Uterus (tissue), 2 donors: ENCODE results near the gene MTPN.

Source experiments
- POLR2A ChIP-seq, 2 donors: fragments of 450-650 bp; IDR thresholded peaks; one replicate each; pipeline ENCODE4 v1.6.1; 2016; ENCODE audit warnings: antibody characterized with exemption in 2 of 2, mild to moderate bottlenecking in 1 of 2, moderate library complexity in 1 of 2
- TF ChIP-seq, protein P1 (sequence below), 4 experiments: fragments of 200-600 bp in 2 of 4; fragments of 450-650 bp in 2 of 4; sonication (generic) in 2 of 4; IDR thresholded peaks; one replicate each; pipeline ENCODE4 v1.5.1; 2016 to 2019; ENCODE audit warnings: antibody characterized with exemption in 4 of 4, mild to moderate bottlenecking in 2 of 4, moderate library complexity in 1 of 4

- TF ChIP-seq, protein P1, sequence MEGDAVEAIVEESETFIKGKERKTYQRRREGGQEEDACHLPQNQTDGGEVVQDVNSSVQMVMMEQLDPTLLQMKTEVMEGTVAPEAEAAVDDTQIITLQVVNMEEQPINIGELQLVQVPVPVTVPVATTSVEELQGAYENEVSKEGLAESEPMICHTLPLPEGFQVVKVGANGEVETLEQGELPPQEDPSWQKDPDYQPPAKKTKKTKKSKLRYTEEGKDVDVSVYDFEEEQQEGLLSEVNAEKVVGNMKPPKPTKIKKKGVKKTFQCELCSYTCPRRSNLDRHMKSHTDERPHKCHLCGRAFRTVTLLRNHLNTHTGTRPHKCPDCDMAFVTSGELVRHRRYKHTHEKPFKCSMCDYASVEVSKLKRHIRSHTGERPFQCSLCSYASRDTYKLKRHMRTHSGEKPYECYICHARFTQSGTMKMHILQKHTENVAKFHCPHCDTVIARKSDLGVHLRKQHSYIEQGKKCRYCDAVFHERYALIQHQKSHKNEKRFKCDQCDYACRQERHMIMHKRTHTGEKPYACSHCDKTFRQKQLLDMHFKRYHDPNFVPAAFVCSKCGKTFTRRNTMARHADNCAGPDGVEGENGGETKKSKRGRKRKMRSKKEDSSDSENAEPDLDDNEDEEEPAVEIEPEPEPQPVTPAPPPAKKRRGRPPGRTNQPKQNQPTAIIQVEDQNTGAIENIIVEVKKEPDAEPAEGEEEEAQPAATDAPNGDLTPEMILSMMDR (IDR thresholded peaks at IDR 0.05): no peak
- TF ChIP-seq POLR2A (IDR thresholded peaks at IDR 0.05): no peak
Measured at GRCh38 chr7:135940077-135941075, 36.8 kb downstream of the MTPN start.
